Left forelimb (tissue), 1 donor: ENCODE data around the gene FAM98B.

Experiments
- DNase-seq: peaks from one replicate; pipeline ENCODE4 v3.0.0-alpha.2; 2018; ENCODE audit warnings: low spot score

The FAM98B gene

DNA sequence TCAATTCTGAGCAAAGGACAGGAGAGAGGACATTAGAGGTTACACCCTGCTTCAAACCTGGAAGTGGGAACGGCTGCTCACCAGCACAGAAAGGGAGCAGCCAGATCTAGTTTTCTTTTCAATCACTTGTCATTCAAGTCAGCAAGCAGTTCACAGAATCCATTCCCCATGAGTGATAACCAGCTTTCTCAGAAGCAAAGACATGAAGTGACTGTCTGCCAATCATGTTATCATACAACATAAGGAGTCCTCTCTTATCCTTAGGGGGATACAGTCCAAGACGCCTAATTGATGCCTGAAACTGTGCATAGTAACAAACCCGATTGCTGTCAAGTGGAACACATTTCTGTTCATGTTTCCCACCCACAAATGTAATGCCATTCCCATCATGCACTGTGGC is 54.7 kb downstream of the FAM98B start:
- DNase-seq = no peak

DNA sequence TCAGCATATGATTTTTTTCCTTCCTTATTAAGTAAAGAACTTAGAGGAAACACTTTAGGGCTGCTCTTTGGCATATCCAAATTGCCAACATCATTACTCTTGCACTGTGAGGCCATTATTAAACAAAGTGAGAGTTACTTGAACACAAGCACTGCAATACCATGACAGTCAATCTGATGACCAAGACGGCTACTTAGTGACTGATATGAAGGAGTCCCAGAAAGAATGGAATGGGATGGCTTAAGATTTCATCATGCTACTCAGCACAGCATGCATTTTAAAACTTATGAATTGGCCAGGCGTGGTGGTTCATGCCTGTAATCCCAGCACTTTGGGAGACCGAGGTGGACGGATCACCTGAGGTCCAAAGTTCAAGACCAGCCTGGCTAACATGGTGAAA is 55.2 kb downstream of the FAM98B start:
- DNase-seq = no peak

DNA sequence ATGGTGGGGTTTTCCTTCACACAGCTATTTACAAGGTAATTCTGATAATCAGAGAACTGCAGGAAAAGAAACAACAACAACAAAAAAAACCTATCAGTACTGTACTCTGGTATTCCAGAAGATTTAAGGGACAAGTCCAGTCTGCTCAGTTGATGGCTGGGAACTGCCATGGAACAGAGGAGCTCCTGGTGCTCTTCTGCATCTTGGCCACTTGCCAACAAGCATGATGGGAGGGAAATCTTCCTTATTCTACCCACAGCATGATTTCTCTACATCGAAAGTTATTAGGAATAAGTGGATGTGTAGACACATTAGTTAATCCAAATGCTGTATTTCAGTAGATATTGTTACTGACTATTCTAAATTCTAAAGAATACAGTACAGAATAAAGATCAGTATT is 59.0 kb downstream of the FAM98B start:
- no peak for DNase-seq

DNA sequence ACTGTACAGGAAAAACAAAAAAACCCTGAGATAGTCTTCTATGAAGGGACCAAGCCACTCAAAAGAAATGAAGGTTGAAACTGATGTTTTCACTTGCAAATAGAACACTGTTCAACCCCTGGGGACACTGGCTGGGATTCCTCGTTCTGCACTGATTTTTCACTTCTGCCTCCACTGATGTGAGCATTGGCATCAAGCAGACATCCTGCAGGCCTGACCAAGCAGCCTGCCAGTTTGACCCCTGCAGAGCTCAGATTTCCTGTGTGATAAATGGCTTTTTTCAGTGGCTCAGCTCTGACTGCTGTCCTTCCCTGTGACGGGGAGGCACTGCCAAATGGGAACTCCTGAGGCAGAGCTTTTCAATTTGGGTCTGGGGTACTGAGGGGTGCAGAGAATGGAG is 60.7 kb downstream of the FAM98B start:
- no peak for DNase-seq

DNA sequence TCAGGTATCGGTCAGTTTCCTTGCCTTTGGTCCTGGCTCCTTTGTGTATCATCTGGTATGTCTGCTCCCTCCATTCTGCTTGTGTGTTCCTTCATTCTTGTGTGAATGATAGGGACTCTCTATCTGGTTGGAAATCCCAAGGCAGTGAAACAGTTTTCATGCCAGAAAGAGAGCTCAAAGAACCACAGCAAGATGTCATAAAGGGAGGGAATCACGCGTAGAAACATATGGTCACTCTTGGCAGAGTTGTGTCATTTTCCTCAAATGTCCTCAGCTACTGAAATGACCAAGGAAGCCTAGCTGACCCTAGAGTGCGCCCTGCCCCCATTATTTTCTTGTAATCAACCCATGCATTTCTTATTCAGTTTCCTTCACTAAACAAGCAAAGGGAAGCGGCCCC is 62.7 kb downstream of the FAM98B start:
- no peak for DNase-seq

DNA sequence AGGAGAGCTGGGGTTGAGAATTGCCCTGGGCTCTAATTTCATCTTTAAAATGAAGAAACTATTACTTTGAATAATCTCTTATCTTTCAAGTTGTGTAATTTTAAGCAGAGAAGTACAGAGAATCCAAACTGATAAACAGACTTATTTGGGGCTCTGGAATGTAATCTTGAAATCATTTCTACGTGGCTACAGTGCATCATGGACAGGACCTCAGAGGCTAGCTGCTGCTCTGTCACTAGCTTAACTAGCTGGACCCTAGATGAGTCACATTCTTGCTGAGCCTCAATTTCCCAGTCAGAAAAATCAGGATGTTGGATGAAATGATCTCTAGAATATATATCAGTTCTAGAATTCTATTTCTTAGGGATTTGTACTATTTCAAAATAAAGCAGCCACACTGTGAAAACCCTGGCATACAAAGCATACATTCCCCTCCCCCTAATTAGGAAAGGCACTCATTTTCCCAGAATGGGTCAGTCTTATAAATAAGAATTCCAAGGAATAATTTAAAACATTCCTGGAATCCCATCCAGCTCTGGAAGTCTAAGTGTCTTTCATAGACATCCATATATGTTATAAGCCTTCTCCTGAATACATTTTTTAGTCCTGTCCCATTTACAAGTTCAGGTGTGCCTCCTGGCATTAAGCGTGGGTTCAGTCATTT is 63.5 kb downstream of the FAM98B start:
- no peak for DNase-seq

DNA sequence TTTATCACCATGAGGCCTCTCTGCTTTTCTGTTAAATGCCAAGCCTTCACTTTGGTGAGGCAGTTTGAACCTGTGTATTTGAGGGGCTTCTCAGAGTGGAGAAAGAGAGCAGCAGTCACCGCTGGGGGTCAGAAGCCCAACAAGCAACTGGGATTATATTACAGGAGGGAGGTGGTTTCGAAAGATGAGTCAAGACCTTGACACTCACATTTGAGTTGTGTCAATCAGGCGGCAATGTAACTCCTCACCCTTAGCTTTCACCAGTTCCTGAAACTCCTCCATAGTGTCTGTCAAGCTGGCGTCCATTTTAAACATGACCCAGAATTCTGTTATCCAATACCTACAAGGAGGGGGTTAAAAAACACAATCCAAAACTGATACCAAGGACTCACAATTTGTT is 64.2 kb downstream of the FAM98B start:
- no peak for DNase-seq

DNA sequence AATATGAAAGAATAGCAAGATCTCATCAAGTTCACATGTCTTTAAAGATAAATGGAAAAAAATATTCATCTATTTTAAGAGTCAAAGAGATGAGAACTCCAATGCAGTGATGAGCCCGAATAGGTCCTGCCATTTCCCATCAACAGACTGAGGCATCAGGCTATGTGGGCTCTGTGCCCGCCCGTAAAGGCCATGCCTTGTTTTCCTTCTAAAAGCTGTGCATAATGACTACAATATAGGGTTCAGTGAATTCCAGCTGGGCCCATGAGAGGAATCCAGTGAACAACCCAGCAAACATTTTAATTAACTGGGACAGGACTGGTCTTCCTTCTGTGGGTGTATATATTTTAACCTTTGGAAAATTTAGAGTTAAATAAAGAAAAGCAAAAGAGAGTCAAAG is 66.1 kb downstream of the FAM98B start:
- no peak for DNase-seq

DNA sequence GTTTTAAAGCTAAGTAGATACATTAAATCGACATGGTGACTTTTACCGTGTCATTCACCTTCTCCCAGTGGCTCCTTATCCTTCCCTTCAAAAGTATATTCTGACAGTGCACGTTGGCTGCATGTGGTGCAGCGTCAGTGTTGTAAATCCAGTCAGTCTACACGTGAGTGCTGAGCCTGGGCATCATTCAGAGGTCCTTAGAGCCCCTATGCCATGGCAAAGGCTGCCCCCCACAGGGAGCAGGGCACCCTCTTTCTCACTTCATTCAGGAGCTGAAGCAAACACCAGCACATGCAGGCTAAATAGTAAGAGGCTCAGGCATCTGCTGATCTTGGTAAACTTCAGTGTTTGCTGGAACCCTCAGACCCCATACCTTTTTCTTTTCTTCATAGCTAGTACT is 67.4 kb downstream of the FAM98B start:
- no peak for DNase-seq

DNA sequence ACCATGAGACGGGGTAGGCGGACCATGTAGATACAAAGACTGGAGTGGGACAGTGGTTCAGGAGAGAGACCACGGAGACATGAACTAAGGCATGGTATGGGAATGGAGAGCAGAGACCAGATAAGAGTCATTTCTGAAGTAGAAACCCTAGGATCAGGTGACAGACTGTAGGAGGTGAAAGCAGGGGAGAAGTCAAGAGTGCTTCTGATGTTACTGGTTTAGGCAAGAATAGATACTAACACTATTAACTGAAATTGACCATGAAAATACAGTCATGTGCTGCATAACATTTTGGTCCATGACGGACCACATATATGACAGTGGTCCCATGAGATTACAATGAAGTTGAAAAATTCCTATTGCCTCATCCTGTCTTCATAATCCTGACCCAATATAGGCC is 69.0 kb downstream of the FAM98B start:
- no peak for DNase-seq

DNA sequence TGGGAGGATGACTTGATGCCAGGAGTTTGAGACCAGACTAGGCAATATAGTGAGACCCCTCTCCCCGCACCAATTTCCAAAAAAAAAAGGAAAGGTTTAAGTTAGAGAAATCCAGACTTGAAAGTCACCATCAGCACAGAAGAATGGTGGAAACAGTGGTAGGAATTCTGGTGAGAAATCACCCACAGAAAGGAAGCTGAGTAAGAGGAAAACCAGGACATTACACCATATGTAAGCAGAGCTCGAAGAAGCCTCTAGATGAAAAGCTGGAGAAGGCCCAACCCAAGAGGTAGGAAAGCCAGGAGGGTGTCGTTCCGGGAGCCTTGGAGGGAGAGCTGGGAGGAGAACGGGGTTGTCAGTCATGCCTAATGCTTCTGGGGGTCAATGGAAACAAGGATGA is 70.2 kb downstream of the FAM98B start:
- DNase-seq = no peak

DNA sequence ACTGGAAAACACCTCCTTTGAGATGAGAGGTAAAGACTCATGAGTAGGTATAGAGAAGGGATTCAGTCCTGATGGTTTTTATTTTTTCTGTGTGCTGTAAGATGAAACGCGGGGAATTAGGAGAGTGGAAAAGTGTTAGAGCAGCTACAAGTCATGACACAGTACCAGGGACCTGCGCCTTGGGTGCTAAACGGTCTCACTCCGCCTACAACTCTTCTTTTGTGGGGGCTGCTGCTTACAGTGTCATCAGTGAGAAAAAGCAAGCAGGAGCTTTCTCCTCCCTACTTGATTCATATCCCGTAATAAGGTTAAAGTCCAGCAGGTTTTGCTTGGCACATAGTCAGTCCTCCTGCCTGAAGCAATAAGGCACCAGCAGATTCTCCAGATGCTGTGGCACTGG is 71.6 kb downstream of the FAM98B start:
- DNase-seq = no peak

DNA sequence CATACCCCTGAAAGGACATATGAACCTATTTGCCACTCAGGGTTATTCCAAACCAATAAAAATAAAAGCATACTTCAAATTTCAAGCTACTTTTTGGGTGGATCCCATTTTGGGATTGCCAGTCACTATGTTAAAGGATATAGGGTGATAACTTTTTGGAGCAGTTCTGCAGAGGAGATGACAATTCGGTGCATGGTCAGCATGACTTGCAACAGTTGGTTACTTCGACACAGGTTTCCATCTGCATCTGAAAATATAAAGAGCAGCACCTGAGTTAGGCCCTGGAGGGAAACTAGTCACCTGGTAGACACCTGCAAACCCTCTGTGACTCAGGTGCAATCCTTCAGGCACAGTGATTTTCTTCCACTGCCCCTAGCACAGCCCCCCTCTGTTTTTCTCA is 72.2 kb downstream of the FAM98B start:
- DNase-seq = no peak

DNA sequence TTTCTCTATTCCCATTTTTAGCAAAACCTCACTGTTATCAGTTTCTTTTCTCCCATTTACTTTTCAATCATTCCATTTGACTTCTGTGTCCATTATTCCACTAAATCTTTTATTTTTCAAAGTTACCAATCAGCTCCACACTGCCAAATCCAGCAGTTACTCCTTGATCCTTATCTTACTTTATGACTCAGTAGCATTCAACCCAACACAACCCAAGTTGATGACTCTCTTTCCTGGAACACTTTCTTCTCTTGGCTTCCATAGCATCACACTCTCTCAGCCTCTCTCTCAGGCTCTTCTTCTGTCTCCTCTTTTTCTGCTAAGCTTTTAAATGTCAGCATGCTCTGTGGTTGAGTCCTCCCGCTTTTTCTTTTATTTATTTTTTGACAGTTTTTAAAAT is 74.4 kb downstream of the FAM98B start:
- DNase-seq = no peak

DNA sequence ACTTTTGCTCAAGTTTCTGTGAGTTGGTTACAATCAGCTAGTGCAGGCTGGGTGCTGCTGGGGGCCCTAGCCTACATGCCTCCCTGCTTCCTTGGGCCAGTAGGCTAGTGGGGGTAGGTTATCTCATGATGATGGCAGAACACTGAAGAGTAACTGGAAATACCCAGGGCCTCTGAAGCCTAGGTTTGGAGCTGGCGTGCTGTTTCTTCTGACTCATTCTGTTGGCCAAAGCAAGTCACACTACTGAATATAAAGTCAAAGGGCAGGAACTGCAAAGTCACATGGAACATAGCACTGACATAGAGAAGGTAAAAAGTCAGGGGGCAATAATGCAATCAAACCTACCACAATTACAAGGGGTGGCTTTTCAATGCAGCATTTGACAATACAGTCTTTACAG is 76.2 kb downstream of the FAM98B start:
- no peak for DNase-seq

DNA sequence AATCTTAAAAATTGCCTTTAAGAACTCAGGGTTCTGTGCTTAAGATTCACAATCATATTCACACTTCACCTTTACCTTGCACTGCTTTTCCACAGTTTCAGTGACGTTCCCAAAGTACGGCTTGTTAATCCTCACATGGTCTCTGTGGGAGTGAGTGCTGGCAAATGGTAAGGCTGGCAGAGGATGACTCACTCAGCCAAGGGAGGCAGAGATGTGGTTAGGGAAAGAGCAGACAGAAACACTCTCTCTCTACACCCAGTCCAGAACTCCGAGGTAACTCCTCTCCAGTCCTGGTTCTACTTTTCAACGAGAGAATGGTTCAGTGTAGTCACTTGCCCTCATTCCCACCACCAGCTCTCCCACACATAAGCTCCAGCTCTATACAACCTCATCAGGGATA is 77.6 kb downstream of the FAM98B start:
- no peak for DNase-seq

DNA sequence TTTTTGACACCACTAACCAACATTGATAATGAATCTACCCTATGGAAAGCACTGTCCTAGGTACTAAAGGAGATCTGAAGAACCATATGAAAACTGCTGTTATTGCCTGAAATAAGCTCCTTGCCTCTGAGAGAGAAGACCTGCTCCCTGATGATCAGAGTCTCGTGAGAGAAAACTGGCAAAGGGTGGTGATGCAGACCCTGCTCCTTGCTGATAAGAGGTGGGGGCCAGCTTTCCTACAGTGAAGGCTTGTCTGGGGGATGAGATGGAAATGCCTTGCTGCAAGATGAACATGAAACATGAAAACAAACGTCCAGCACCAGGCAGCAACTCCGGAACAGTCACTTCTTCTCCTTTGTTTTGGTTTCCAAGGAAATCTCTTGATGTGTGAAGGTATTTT is 78.8 kb downstream of the FAM98B start:
- DNase-seq = no peak

DNA sequence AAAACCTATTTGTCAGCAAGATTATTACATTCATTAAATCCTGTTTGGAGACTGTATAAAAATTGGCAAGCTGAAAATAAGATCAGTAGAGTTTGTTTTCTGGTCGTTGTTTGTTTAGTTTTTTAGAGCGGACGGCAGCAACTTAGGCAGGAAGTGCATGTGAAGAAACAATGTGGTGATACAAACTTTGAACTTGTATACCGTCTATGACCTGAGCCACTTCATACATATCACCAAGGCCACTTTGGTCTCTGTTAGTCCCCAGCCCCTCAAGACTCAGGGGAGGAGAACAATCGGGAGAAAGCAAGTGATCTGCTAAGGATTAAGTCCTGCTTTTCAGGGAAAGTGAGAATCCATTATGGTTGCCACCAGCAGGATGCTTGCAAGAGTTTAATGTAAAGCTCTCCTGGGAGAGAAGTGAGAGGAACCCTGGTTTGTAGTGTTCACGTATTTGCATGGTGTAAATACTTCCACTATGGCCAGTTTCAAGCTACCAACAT is 79.5 kb downstream of the FAM98B start:
- no peak for DNase-seq

DNA sequence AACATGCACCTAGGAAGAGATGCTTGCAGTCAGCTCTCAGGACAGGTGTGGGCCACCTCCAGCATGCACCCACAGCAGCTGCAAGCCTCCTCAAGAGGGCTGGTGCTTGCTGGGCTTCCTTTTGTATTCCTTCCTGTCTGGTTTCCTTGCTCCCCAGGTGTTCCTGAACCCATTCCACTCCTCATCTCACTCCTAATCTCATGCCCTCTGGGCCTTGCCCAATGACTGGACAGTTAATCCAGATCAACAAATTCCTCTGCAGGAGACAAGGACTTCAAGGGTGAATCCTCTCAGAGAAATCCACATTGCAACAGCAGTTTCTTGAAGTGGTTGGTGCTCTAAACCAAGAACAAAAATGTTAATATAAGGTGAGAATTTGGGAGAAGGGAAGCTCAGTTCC is 80.0 kb downstream of the FAM98B start:
- no peak for DNase-seq

DNA sequence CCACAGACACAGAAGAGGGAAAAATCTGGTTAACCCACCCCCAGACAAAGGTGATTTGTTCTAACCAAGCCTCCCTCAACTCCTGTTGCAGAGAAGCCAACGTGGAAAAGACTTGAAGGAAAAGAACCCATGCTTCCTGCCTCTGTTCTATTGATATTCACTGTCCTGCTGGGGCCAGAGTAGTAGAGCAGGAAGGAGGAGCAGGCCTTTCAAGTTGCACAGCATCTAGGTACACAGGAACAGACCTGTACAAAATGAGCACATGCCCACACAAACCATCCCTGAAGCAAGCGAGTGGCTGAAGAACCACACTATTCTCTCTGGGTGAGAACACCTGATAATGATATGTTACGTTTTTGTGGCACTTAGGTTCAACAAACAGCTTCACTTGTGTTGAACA is 80.8 kb downstream of the FAM98B start:
- no peak for DNase-seq

DNA sequence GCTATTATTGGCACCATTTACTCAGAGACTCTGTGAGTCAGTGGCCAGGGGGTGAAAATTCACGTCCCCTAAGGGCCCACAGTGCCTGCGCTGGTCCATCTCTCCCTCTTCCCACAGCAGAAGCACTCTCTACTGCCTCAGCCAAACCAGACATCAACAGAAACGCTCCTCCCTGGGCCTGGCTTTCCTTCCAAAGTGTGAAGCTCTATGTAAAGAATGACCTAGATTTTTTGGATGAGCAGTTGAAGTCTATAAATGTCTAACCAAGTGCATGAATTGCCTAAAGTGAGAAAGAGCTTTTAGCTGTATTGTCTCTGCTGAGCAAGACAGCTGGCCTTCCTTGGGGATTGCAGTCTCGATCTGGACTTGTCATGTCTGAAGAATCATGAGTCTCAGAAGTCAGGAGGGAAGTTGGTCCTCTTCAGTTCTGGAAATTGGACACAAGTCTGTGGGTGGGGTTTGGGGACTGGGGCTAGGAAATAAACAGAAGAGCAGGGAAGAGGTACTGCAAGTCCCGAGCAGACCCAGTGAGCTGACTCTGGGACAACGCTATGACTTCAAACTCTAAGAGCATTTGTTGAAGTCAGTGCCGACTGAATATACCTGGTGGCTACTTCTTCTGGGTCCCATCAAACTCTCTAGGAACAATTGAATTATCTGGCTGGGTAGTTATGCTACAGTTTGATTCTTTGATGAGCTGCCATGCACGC is 81.7 kb downstream of the FAM98B start:
- DNase-seq = no peak

DNA sequence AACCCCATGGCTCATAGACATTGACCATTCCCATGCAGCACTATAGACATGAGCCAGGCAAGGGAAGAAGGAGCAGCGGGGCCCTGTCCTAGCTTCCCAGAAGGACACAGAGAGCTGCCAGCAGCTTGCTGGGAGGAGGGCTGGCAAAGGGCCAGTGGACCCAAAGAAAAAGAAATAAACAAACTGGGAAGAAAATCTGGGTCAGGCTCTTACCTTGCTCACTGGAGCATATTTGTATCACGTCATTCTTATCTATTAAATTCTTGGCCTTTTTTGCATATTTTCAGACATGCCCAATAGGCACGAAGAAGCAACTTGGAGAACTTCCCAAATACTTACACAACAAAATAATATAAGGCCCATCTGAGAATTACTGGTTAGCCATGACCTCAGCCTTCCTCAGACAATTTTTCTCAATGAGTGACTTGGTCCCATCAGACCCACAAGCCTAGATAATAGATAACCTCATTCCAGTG is 82.3 kb downstream of the FAM98B start:
- DNase-seq = no peak
